WERI-Rb-1 (cell line): ENCODE data around the gene COL17A1.

Experiments
- DNase-seq: peaks from one replicate; pipeline ENCODE4 v3.0.0-alpha.2; 2020
- H3K27ac ChIP-seq: fragments of 250-450 bp; sonication (Bioruptor Pico); 2 replicates; pipeline ENCODE4 v1.5.1; 2020; ENCODE audit warnings: mild to moderate bottlenecking, moderate library complexity
- H3K27me3 ChIP-seq: fragments of 250-450 bp; sonication (Bioruptor Pico); 2 replicates; pipeline ENCODE4 v1.5.1; 2021; ENCODE audit warnings: mild to moderate bottlenecking, low read depth, moderate library complexity; ENCODE audit not compliant: insufficient read depth, severe bottlenecking
- H3K36me3 ChIP-seq: fragments of 250-450 bp; sonication (Bioruptor Pico); 2 replicates; pipeline ENCODE4 v1.5.1; 2020; ENCODE audit warnings: mild to moderate bottlenecking, moderate library complexity
- H3K4me3 ChIP-seq: 2 replicates; pipeline ENCODE4 v1.5.1; 2011; ENCODE audit warnings: low read depth, mild to moderate bottlenecking, control low read depth, low read length
- H3K9me3 ChIP-seq: fragments of 250-450 bp; sonication (Bioruptor Pico); 2 replicates; pipeline ENCODE4 v1.5.1; 2021; ENCODE audit warnings: mild to moderate bottlenecking, moderate library complexity; ENCODE audit not compliant: severe bottlenecking
- TF ChIP-seq, protein P1 (sequence below): IDR thresholded peaks from 2 replicates; pipeline ENCODE4 v1.5.1; 2011; ENCODE audit warnings: low read depth, mild to moderate bottlenecking, control low read depth, inconsistent platforms, low read length

The COL17A1 gene

DNA sequence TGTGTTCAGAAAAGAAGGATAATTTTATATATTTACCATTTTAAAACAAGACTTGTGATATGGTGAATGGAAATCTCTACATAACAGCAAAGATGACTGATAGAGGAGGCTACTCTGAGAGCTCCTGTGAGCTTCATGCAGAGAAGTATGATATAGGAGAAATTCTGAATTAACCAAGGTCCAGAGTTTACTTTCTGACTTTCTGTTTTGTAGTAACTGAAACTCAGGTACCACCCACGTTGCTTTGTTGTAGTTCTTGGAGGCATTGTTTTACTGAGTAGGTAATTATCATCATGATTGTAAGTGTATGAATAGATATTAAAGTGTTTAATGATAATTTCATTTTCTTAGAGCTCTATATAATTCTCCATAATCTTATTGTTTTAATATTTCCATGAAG is 18.3 kb upstream of the COL17A1 start:
- DNase-seq: no peak
- no peaks in the 10 kb centered on the region for H3K9me3 ChIP-seq
- H3K27ac ChIP-seq: no peak overlapping the region
- TF ChIP-seq, protein P1, sequence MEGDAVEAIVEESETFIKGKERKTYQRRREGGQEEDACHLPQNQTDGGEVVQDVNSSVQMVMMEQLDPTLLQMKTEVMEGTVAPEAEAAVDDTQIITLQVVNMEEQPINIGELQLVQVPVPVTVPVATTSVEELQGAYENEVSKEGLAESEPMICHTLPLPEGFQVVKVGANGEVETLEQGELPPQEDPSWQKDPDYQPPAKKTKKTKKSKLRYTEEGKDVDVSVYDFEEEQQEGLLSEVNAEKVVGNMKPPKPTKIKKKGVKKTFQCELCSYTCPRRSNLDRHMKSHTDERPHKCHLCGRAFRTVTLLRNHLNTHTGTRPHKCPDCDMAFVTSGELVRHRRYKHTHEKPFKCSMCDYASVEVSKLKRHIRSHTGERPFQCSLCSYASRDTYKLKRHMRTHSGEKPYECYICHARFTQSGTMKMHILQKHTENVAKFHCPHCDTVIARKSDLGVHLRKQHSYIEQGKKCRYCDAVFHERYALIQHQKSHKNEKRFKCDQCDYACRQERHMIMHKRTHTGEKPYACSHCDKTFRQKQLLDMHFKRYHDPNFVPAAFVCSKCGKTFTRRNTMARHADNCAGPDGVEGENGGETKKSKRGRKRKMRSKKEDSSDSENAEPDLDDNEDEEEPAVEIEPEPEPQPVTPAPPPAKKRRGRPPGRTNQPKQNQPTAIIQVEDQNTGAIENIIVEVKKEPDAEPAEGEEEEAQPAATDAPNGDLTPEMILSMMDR: no peak
- no peak overlapping the region for H3K4me3 ChIP-seq
- H3K27me3 ChIP-seq: no peaks in the 10 kb centered on the region
- no peaks in the 10 kb centered on the region for H3K36me3 ChIP-seq

DNA sequence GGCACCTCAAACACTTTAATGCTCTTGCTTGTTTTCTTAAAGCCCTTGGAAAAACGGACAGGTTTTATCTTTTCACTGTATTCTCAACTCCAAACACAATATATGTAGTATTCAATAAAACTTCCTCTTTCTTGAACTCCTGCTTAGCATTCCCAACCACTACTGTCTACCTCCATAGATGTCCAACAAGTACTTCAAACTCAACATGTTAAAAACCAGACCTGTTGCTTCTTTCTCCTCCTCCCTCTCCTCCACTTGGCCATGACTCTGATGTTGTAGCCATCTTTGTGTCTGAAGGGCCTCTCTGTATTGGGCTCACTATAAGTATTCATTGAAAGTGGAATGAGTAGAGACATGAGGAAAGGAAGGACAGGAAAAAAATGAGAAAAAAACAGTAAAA is 16.2 kb upstream of the COL17A1 start:
- no peaks in the 10 kb centered on the region for H3K27me3 ChIP-seq
- H3K4me3 ChIP-seq: no peak overlapping the region
- H3K27ac ChIP-seq: no peak overlapping the region
- TF ChIP-seq, protein P1: no peak
- H3K9me3 ChIP-seq: no peaks in the 10 kb centered on the region
- no peak for DNase-seq
- H3K36me3 ChIP-seq: no peaks in the 10 kb centered on the region

DNA sequence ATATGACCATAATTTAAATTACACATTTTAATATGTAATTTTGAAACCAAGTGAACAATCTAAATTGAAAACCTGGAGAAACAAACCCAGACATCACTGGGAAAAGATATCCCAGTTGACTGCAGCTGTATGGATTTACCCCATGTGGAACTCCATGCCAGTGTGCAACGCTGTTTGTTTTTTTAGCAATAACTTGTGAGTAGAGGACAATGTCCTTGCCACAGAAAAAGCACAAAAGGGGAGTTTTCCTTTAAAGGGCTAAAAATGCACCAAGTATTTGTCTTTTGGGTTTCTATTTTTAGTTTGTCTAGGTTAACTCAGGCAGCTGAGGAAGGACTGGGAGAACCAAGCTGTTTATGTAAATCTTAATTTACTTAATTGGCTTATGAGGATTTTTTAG is 15.1 kb upstream of the COL17A1 start:
- no peak overlapping the region for H3K27ac ChIP-seq
- no peak for DNase-seq
- H3K9me3 ChIP-seq: no peaks in the 10 kb centered on the region
- no peak overlapping the region for H3K4me3 ChIP-seq
- TF ChIP-seq, protein P1: no peak
- no peaks in the 10 kb centered on the region for H3K27me3 ChIP-seq
- H3K36me3 ChIP-seq: no peaks in the 10 kb centered on the region

DNA sequence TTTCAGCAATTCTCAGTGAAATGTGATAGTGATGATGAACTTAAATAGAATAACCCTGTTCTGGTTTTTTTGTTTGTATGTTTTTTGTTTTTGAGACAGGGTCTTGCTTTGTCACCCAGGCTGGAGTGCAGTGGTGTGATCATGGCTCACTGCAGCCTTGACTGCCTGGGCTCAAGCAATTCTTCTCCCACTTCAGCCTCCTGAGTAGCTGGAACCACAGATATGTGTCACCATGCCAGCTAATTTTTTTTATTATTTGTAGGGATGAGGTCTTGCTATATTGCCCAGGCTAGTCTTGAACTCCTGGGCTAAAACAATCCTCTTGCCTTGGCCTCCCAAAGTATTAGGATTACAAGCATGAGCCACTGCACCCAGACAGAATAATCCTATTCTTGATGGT is 14.3 kb upstream of the COL17A1 start:
- no peak for DNase-seq
- no peaks in the 10 kb centered on the region for H3K9me3 ChIP-seq
- TF ChIP-seq, protein P1: no peak
- H3K36me3 ChIP-seq: no peaks in the 10 kb centered on the region
- no peak overlapping the region for H3K4me3 ChIP-seq
- H3K27ac ChIP-seq: no peak overlapping the region
- no peaks in the 10 kb centered on the region for H3K27me3 ChIP-seq

DNA sequence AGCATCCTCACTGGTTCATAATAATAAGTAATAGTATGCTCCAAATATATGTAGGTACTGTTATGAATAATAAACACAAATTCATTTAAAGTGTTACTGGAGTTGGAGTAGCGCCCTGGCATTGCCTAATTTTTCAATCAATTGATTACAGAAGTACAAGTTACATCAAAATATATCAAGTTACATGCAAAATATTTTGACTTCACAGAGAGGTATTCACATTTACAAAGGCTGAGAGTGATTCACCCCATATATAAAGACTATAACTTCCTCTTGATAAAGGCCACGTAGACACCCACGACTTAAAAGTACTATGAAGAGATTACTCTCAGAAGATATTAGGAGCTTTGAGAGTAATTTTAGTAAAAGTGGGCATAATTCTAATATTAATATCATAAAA is 13.6 kb upstream of the COL17A1 start:
- TF ChIP-seq, protein P1: no peak
- Histone ChIP-seq H3K36me3 (no peaks in the 10 kb centered on the region), H3K9me3 (no peaks in the 10 kb centered on the region), H3K4me3 (no peak overlapping the region), H3K27ac (no peak overlapping the region), H3K27me3 (no peaks in the 10 kb centered on the region)
- DNase-seq: no peak

DNA sequence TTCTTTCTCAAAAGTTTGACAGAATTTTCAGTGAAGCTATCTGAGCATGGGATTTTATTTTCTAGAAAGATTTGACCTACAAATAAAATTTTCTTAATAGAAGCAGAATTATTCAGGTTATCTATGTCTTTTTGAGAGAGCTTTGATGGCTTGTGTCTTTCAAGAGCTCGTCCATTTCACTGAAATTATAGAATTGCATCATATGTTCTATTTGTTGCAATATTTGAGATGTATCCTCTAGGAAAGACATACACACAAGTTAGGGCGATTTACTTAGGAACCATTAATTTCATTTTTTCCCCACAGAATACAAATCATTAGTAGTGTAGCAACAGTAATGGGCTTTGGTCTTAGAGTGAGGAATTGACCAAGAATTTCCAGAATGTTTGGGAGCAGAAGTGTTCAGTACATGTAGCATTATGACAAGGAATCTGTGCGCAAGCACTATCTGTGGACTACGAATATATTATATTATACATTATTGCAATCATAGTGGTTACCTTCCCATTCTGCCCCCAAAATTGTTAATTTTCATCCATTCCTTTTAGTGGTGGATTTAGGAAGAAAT is 12.8 kb upstream of the COL17A1 start:
- H3K36me3 ChIP-seq: no peaks in the 10 kb centered on the region
- H3K27me3 ChIP-seq: no peaks in the 10 kb centered on the region
- no peak overlapping the region for H3K27ac ChIP-seq
- no peaks in the 10 kb centered on the region for H3K9me3 ChIP-seq
- no peak for DNase-seq
- TF ChIP-seq, protein P1: no peak
- H3K4me3 ChIP-seq: no peak overlapping the region
